ENCODE results near the gene FPGS. TPM values are rescaled to one million over a fixed set of nuclear protein-coding genes. Genes with fewer than 3 reads are reported as not detected.

The FPGS gene
- total and polyA plus RNA-seq, 4 donors: 20.4 to 61.1 (median 42.7) TPM

DNA sequence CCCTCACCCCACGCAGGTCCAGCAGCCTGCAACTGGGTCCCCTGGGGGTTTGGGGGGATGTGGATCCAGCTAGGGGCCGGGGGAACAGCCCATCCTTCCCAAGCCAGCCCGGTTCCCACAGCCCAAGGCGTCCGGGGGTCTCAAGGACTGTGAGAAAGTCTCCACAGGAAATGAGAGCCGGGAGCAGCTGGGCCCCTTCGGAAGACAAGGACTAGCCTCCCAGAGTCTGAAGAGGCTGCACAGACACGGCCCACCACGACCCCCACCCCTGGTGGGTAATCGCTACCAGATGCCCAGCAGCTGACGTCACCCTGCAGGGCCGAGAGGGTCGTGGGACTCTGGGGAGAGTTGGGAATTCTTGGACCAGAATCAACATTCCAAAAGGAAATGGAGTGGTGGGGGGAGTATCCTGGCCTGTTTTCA is 34.8 kb upstream of the FPGS start:
- H3K27ac ChIP-seq (ENCODE audit: low read depth in 1 of 2, low read length in 2 of 2): peak overlapping the region; percentile 34 to 59
- H3K36me3 ChIP-seq (ENCODE audit: control insufficient read depth in 4 of 4, insufficient read depth in 3 of 4, low read depth in 1 of 4, low read length in 3 of 4): no peaks in the 10 kb centered on the region
- peaks cover 0 to 15% (median 10%) of the 10 kb centered on the region in 4 donors for H3K4me1 ChIP-seq (ENCODE audit: control insufficient read depth in 4 of 4, insufficient read depth in 4 of 4, low read length in 3 of 4)
- TF ChIP-seq HNF4G (IDR thresholded peaks at IDR 0.05): no peak
- no peak for TF ChIP-seq RAD21 (IDR thresholded peaks at IDR 0.05)
- TF ChIP-seq, protein P1, sequence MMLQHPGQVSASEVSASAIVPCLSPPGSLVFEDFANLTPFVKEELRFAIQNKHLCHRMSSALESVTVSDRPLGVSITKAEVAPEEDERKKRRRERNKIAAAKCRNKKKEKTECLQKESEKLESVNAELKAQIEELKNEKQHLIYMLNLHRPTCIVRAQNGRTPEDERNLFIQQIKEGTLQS (IDR thresholded peaks at IDR 0.05): no peak
- TF ChIP-seq SP1 (IDR thresholded peaks at IDR 0.05): no peak
- TF ChIP-seq JUND (IDR thresholded peaks at IDR 0.05): no peak
- TF ChIP-seq TAF1 (conservative IDR thresholded peaks at IDR 0.05): no peak
- TF ChIP-seq NR2F2 (IDR thresholded peaks at IDR 0.05): no peak
- H3K9me3 ChIP-seq (ENCODE audit: control insufficient read depth in 4 of 4, low read length in 3 of 4): no peaks in the 10 kb centered on the region
- no peak for DNase-seq (ENCODE audit: low spot score)
- no peak overlapping the region for H3K9ac ChIP-seq (ENCODE audit: low read depth in 1 of 2, low read length in 2 of 2)
- H3K4me3 ChIP-seq (ENCODE audit: low read depth in 1 of 3, low read length in 3 of 3): no peak overlapping the region
- H3K27me3 ChIP-seq (ENCODE audit: control insufficient read depth in 4 of 4, insufficient read depth in 4 of 4, low read length in 3 of 4): no peaks in the 10 kb centered on the region
- 62% methylated on average over 13 of the region's 13 CpGs for WGBS

DNA sequence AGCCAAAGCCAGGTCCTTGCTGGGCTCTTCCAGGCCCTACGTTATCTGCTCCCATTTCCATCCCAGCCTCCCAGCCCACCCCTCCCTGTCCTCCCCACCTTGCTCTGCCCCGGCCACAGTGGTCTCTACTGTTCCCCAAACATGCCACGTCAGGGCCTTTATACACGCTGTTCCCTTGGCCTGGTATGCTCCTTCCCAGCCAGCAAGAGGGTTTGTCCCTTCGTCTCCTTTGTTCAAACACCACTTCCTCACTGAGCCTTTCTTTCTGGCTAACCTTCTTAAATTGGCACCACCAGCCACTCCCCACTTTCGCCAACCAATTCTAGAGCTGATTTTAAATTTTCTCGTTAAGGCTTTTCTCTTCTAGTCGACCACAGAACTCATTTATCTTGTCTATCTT is 34.0 kb upstream of the FPGS start:
- 83% methylated on average over 8 of the region's 8 CpGs for WGBS
- Histone ChIP-seq H3K27ac (ENCODE audit: low read depth in 1 of 2, low read length in 2 of 2) (peak overlapping the region; percentile 27 to 59), H3K36me3 (ENCODE audit: control insufficient read depth in 4 of 4, insufficient read depth in 3 of 4, low read depth in 1 of 4, low read length in 3 of 4) (no peaks in the 10 kb centered on the region), H3K4me1 (ENCODE audit: control insufficient read depth in 4 of 4, insufficient read depth in 4 of 4, low read length in 3 of 4) (peaks cover 0 to 15% (median 9%) of the 10 kb centered on the region in 4 donors), H3K9me3 (ENCODE audit: control insufficient read depth in 4 of 4, low read length in 3 of 4) (no peaks in the 10 kb centered on the region), H3K27me3 (ENCODE audit: control insufficient read depth in 4 of 4, insufficient read depth in 4 of 4, low read length in 3 of 4) (no peaks in the 10 kb centered on the region), H3K4me3 (ENCODE audit: low read depth in 1 of 3, low read length in 3 of 3) (no peak overlapping the region), H3K9ac (ENCODE audit: low read depth in 1 of 2, low read length in 2 of 2) (no peak overlapping the region)
- DNase-seq (ENCODE audit: low spot score): no peak
- TF ChIP-seq, protein P1 (IDR thresholded peaks at IDR 0.05): no peak
- TF ChIP-seq YY1 (IDR thresholded peaks at IDR 0.05): no peak
- TF ChIP-seq FOXA2 (IDR thresholded peaks at IDR 0.05): no peak
- TF ChIP-seq, protein P2, sequence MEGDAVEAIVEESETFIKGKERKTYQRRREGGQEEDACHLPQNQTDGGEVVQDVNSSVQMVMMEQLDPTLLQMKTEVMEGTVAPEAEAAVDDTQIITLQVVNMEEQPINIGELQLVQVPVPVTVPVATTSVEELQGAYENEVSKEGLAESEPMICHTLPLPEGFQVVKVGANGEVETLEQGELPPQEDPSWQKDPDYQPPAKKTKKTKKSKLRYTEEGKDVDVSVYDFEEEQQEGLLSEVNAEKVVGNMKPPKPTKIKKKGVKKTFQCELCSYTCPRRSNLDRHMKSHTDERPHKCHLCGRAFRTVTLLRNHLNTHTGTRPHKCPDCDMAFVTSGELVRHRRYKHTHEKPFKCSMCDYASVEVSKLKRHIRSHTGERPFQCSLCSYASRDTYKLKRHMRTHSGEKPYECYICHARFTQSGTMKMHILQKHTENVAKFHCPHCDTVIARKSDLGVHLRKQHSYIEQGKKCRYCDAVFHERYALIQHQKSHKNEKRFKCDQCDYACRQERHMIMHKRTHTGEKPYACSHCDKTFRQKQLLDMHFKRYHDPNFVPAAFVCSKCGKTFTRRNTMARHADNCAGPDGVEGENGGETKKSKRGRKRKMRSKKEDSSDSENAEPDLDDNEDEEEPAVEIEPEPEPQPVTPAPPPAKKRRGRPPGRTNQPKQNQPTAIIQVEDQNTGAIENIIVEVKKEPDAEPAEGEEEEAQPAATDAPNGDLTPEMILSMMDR (IDR thresholded peaks at IDR 0.05; ENCODE audit: low read depth, low read length, missing input control): no peak
- no peak for TF ChIP-seq FOXA1 (IDR thresholded peaks at IDR 0.05)
- no peak for TF ChIP-seq NR2F2 (IDR thresholded peaks at IDR 0.05)
- TF ChIP-seq TAF1 (conservative IDR thresholded peaks at IDR 0.05): no peak
- no peak for TF ChIP-seq EGR1 (IDR thresholded peaks at IDR 0.05; ENCODE audit: low read depth in 2 of 2)
- TF ChIP-seq, protein P3, sequence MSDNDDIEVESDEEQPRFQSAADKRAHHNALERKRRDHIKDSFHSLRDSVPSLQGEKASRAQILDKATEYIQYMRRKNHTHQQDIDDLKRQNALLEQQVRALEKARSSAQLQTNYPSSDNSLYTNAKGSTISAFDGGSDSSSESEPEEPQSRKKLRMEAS (IDR thresholded peaks at IDR 0.05): no peak
- no peak for TF ChIP-seq JUND (IDR thresholded peaks at IDR 0.05)
- no peak for TF ChIP-seq SP1 (IDR thresholded peaks at IDR 0.05)
- no peak for TF ChIP-seq HNF4A (conservative IDR thresholded peaks at IDR 0.05)
- no peak for TF ChIP-seq RAD21 (IDR thresholded peaks at IDR 0.05)
- TF ChIP-seq RXRA (IDR thresholded peaks at IDR 0.05): no peak
- TF ChIP-seq, protein P4, sequence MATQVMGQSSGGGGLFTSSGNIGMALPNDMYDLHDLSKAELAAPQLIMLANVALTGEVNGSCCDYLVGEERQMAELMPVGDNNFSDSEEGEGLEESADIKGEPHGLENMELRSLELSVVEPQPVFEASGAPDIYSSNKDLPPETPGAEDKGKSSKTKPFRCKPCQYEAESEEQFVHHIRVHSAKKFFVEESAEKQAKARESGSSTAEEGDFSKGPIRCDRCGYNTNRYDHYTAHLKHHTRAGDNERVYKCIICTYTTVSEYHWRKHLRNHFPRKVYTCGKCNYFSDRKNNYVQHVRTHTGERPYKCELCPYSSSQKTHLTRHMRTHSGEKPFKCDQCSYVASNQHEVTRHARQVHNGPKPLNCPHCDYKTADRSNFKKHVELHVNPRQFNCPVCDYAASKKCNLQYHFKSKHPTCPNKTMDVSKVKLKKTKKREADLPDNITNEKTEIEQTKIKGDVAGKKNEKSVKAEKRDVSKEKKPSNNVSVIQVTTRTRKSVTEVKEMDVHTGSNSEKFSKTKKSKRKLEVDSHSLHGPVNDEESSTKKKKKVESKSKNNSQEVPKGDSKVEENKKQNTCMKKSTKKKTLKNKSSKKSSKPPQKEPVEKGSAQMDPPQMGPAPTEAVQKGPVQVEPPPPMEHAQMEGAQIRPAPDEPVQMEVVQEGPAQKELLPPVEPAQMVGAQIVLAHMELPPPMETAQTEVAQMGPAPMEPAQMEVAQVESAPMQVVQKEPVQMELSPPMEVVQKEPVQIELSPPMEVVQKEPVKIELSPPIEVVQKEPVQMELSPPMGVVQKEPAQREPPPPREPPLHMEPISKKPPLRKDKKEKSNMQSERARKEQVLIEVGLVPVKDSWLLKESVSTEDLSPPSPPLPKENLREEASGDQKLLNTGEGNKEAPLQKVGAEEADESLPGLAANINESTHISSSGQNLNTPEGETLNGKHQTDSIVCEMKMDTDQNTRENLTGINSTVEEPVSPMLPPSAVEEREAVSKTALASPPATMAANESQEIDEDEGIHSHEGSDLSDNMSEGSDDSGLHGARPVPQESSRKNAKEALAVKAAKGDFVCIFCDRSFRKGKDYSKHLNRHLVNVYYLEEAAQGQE (IDR thresholded peaks at IDR 0.05): no peak
- TF ChIP-seq, protein P5, sequence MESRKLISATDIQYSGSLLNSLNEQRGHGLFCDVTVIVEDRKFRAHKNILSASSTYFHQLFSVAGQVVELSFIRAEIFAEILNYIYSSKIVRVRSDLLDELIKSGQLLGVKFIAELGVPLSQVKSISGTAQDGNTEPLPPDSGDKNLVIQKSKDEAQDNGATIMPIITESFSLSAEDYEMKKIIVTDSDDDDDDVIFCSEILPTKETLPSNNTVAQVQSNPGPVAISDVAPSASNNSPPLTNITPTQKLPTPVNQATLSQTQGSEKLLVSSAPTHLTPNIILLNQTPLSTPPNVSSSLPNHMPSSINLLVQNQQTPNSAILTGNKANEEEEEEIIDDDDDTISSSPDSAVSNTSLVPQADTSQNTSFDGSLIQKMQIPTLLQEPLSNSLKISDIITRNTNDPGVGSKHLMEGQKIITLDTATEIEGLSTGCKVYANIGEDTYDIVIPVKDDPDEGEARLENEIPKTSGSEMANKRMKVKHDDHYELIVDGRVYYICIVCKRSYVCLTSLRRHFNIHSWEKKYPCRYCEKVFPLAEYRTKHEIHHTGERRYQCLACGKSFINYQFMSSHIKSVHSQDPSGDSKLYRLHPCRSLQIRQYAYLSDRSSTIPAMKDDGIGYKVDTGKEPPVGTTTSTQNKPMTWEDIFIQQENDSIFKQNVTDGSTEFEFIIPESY (IDR thresholded peaks at IDR 0.05): no peak
- no peak for TF ChIP-seq GABPA (IDR thresholded peaks at IDR 0.05 in 1 of 2, conservative IDR thresholded peaks at IDR 0.05 in 1 of 2)
- TF ChIP-seq HNF4G (IDR thresholded peaks at IDR 0.05): no peak

Measured in liver (tissue), 9 donors.